Panc1 (cell line): ENCODE data around the gene SEL1L2.

Experiments
- CTCF ChIP-seq: fragments of 450-650 bp; IDR thresholded peaks from 2 replicates; pipeline ENCODE4 v1.5.1; 2017; ENCODE audit warnings: mild to moderate bottlenecking
- TCF7L2 ChIP-seq: IDR thresholded peaks from 2 replicates; pipeline ENCODE4 v1.6.1; 2011; ENCODE audit warnings: mild to moderate bottlenecking, low read depth, low read length, inconsistent platforms

- TF ChIP-seq TCF7L2 (no peak), CTCF (no peak)
Observed at GRCh38 chr20:13909067-13909466, 81.3 kb downstream of the SEL1L2 start.
